Liver (tissue), 9 donors: ENCODE data around the gene FAM89A. TPM values are rescaled to one million over a fixed set of nuclear protein-coding genes. Genes with fewer than 3 reads are reported as not detected.

Source experiments
- DNase-seq: peaks from one replicate; pipeline ENCODE4 v3.0.0-alpha.2; 2017; ENCODE audit warnings: low spot score
- H3K27ac ChIP-seq, 2 donors: one replicate each; pipeline ENCODE4 v1.7.0; 2013; ENCODE audit warnings: inconsistent platforms in 2 of 2, low read length in 2 of 2, control low read depth in 1 of 2, low read depth in 1 of 2, mild to moderate bottlenecking in 1 of 2
- H3K27me3 ChIP-seq, 4 donors: one replicate each; pipeline versions ENCODE4 v1.6.1 to v1.7.0; 2013; ENCODE audit warnings: low read length in 3 of 4, inconsistent platforms in 1 of 4, mild to moderate bottlenecking in 1 of 4, moderate library complexity in 1 of 4; ENCODE audit not compliant: control insufficient read depth in 4 of 4, insufficient read depth in 4 of 4
- H3K36me3 ChIP-seq, 4 donors: one replicate each; pipeline versions ENCODE4 v1.6.1 to v1.7.0; 2013; ENCODE audit warnings: low read length in 3 of 4, mild to moderate bottlenecking in 3 of 4, low read depth in 1 of 4, moderate library complexity in 1 of 4; ENCODE audit not compliant: control insufficient read depth in 4 of 4, insufficient read depth in 3 of 4
- H3K4me1 ChIP-seq, 4 donors: one replicate each; pipeline versions ENCODE4 v1.6.1 to v1.7.0; 2013; ENCODE audit warnings: low read length in 3 of 4, mild to moderate bottlenecking in 3 of 4, moderate library complexity in 1 of 4; ENCODE audit not compliant: control insufficient read depth in 4 of 4, insufficient read depth in 4 of 4
- H3K4me3 ChIP-seq, 3 donors: one replicate each; pipeline versions ENCODE4 v1.6.1 to v1.7.0; 2013; ENCODE audit warnings: low read length in 3 of 3, control low read depth in 1 of 3, low read depth in 1 of 3, mild to moderate bottlenecking in 1 of 3
- H3K9ac ChIP-seq, 2 donors: one replicate each; pipeline ENCODE4 v1.7.0; 2013; ENCODE audit warnings: low read length in 2 of 2, mild to moderate bottlenecking in 2 of 2, moderate library complexity in 2 of 2, control low read depth in 1 of 2, low read depth in 1 of 2
- H3K9me3 ChIP-seq, 4 donors: one replicate each; pipeline versions ENCODE4 v1.6.1 to v1.7.0; 2013; ENCODE audit warnings: low read length in 3 of 4; ENCODE audit not compliant: control insufficient read depth in 4 of 4
- ATF3 ChIP-seq: IDR thresholded peaks from 2 replicates; pipeline ENCODE4 v1.6.1; 2016; ENCODE audit warnings: antibody characterized with exemption
- CTCF ChIP-seq: fragments of 150-350 bp; IDR thresholded peaks from 2 replicates; pipeline ENCODE4 v1.5.1; 2017; ENCODE audit warnings: improper control_type of control experiment, low read depth, low read length; ENCODE audit not compliant: missing input control
- EGR1 ChIP-seq, 2 donors: IDR thresholded peaks; 2 replicates each; pipeline ENCODE4 v1.6.1; 2016 to 2018; ENCODE audit warnings: antibody characterized with exemption in 2 of 2, low read depth in 2 of 2
- FOXA1 ChIP-seq: IDR thresholded peaks from 2 replicates; pipeline ENCODE4 v1.6.1; 2016; ENCODE audit warnings: antibody characterized with exemption
- FOXA2 ChIP-seq: IDR thresholded peaks from 2 replicates; pipeline ENCODE4 v1.6.1; 2016; ENCODE audit warnings: antibody characterized with exemption
- GABPA ChIP-seq, 2 donors: IDR thresholded peaks in 1 of 2; conservative IDR thresholded peaks in 1 of 2; 2 replicates each; pipeline ENCODE4 v1.6.1; 2016; ENCODE audit warnings: antibody characterized with exemption in 2 of 2, mild to moderate bottlenecking in 1 of 2, moderate library complexity in 1 of 2
- HNF4A ChIP-seq, 2 donors: conservative IDR thresholded peaks; 2 replicates each; pipeline ENCODE4 v1.6.1; 2016; ENCODE audit warnings: antibody characterized with exemption in 2 of 2, mild to moderate bottlenecking in 2 of 2
- HNF4G ChIP-seq: IDR thresholded peaks from 2 replicates; pipeline ENCODE4 v1.6.1; 2016; ENCODE audit warnings: antibody characterized with exemption
- JUND ChIP-seq, 2 donors: IDR thresholded peaks; 2 replicates each; pipeline ENCODE4 v1.6.1; 2016; ENCODE audit warnings: antibody characterized with exemption in 2 of 2
- NR2F2 ChIP-seq: IDR thresholded peaks from 2 replicates; pipeline ENCODE4 v1.6.1; 2016; ENCODE audit warnings: antibody characterized with exemption
- RAD21 ChIP-seq, 2 donors: IDR thresholded peaks; 2 replicates each; pipeline ENCODE4 v1.6.1; 2016; ENCODE audit warnings: antibody characterized with exemption in 2 of 2, mild to moderate bottlenecking in 2 of 2
- RXRA ChIP-seq, 2 donors: IDR thresholded peaks; 2 replicates each; pipeline ENCODE4 v1.6.1; 2017 to 2018; ENCODE audit warnings: antibody characterized with exemption in 2 of 2, mild to moderate bottlenecking in 1 of 2
- SP1 ChIP-seq: IDR thresholded peaks from 2 replicates; pipeline ENCODE4 v1.6.1; 2018; ENCODE audit warnings: antibody characterized with exemption, mild to moderate bottlenecking
- TAF1 ChIP-seq: conservative IDR thresholded peaks from 2 replicates; pipeline ENCODE4 v1.6.1; 2016; ENCODE audit warnings: antibody characterized with exemption, mild to moderate bottlenecking
- YY1 ChIP-seq: IDR thresholded peaks from 2 replicates; pipeline ENCODE4 v1.6.1; 2016; ENCODE audit warnings: antibody characterized with exemption, mild to moderate bottlenecking
- WGBS: extraction: QIAGEN DNeasy Blood & Tissue Kit; methylation state at CpG from one replicate; pipeline ENCODE4 v1.1.7; 2013; 5-methylcytosine and 5-hydroxymethylcytosine counted together
- polyA plus RNA-seq, 2 donors: library from polyadenylated mRNA; stranded (reverse) in 1 of 2; unstranded in 1 of 2; fragments of 200-250 nt in 1 of 2; fragments of >200 nt in 1 of 2; fragmentation: Nextera tagmentation in 1 of 2; extraction: Ambion mirVana in 1 of 2; gene quantifications; one replicate each; pipeline versions ENCODE4 v1.2.1 to v1.2.3, GENCODE V29; 2013 to 2015
- total RNA-seq, 2 donors: library from RNA; depleted of rRNA; stranded (reverse); fragments of >200 nt; gene quantifications; one replicate each; pipeline ENCODE4 v1.2.3, GENCODE V29; 2014
- TF ChIP-seq, protein P1 (sequence below): IDR thresholded peaks from 2 replicates; pipeline ENCODE4 v1.6.1; 2016; ENCODE audit warnings: antibody characterized with exemption
- TF ChIP-seq, protein P2 (sequence below): IDR thresholded peaks from 2 replicates; pipeline ENCODE4 v1.6.1; 2016; ENCODE audit warnings: antibody characterized with exemption
- TF ChIP-seq, protein P3 (sequence below): IDR thresholded peaks from 2 replicates; pipeline ENCODE4 v1.6.1; 2016; ENCODE audit warnings: antibody characterized with exemption, mild to moderate bottlenecking
- donor health status: healthy.
- donor health status: healthy.
- donor health status: healthy.
- donor health status: healthy.
- donor health status: healthy.

Gene FAM89A
- total and polyA plus RNA-seq, 4 donors = 5.3 to 8.8 (median 8.1) TPM

- no peaks in the 10 kb centered on the region for H3K27me3 ChIP-seq
- TF ChIP-seq GABPA (IDR thresholded peaks at IDR 0.05 in 1 of 2, conservative IDR thresholded peaks at IDR 0.05 in 1 of 2) = no peak
- TF ChIP-seq YY1 = no peak
- TF ChIP-seq, protein P1, sequence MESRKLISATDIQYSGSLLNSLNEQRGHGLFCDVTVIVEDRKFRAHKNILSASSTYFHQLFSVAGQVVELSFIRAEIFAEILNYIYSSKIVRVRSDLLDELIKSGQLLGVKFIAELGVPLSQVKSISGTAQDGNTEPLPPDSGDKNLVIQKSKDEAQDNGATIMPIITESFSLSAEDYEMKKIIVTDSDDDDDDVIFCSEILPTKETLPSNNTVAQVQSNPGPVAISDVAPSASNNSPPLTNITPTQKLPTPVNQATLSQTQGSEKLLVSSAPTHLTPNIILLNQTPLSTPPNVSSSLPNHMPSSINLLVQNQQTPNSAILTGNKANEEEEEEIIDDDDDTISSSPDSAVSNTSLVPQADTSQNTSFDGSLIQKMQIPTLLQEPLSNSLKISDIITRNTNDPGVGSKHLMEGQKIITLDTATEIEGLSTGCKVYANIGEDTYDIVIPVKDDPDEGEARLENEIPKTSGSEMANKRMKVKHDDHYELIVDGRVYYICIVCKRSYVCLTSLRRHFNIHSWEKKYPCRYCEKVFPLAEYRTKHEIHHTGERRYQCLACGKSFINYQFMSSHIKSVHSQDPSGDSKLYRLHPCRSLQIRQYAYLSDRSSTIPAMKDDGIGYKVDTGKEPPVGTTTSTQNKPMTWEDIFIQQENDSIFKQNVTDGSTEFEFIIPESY = no peak
- TF ChIP-seq FOXA1 = no peak
- TF ChIP-seq, protein P2, sequence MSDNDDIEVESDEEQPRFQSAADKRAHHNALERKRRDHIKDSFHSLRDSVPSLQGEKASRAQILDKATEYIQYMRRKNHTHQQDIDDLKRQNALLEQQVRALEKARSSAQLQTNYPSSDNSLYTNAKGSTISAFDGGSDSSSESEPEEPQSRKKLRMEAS = no peak
- TF ChIP-seq NR2F2 = no peak
- TF ChIP-seq FOXA2 = no peak
- TF ChIP-seq RXRA (IDR thresholded peaks at IDR 0.05) = no peak
- TF ChIP-seq TAF1 = no peak
- no peak for TF ChIP-seq SP1
- TF ChIP-seq HNF4A (conservative IDR thresholded peaks at IDR 0.05) = no peak
- no peak for TF ChIP-seq RAD21 (IDR thresholded peaks at IDR 0.05)
- TF ChIP-seq HNF4G = no peak
- no peak for TF ChIP-seq CTCF
- no peak for TF ChIP-seq JUND (IDR thresholded peaks at IDR 0.05)
- TF ChIP-seq, protein P3, sequence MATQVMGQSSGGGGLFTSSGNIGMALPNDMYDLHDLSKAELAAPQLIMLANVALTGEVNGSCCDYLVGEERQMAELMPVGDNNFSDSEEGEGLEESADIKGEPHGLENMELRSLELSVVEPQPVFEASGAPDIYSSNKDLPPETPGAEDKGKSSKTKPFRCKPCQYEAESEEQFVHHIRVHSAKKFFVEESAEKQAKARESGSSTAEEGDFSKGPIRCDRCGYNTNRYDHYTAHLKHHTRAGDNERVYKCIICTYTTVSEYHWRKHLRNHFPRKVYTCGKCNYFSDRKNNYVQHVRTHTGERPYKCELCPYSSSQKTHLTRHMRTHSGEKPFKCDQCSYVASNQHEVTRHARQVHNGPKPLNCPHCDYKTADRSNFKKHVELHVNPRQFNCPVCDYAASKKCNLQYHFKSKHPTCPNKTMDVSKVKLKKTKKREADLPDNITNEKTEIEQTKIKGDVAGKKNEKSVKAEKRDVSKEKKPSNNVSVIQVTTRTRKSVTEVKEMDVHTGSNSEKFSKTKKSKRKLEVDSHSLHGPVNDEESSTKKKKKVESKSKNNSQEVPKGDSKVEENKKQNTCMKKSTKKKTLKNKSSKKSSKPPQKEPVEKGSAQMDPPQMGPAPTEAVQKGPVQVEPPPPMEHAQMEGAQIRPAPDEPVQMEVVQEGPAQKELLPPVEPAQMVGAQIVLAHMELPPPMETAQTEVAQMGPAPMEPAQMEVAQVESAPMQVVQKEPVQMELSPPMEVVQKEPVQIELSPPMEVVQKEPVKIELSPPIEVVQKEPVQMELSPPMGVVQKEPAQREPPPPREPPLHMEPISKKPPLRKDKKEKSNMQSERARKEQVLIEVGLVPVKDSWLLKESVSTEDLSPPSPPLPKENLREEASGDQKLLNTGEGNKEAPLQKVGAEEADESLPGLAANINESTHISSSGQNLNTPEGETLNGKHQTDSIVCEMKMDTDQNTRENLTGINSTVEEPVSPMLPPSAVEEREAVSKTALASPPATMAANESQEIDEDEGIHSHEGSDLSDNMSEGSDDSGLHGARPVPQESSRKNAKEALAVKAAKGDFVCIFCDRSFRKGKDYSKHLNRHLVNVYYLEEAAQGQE = no peak
- TF ChIP-seq ATF3 = no peak
- TF ChIP-seq EGR1 (IDR thresholded peaks at IDR 0.05; ENCODE audit: low read depth in 2 of 2) = no peak
- peaks cover 4 to 23% (median 14%) of the 10 kb centered on the region in 4 donors for H3K36me3 ChIP-seq
- WGBS = 90% methylated on average over 3 of the region's 3 CpGs
- no peak overlapping the region for H3K4me3 ChIP-seq
- H3K4me1 ChIP-seq = no peaks in the 10 kb centered on the region
- H3K27ac ChIP-seq = no peak overlapping the region
- no peak for DNase-seq
- H3K9me3 ChIP-seq = no peaks in the 10 kb centered on the region
- H3K9ac ChIP-seq = no peak overlapping the region
Measured at GRCh38 chr1:230987448-230987847, 52.6 kb downstream of the FAM89A start.
